ENCODE data around the gene SETD3.

Gene SETD3

GRCh38 chr14:99513946-99514551 is 33.4 kb upstream of the SETD3 start:
- TF ChIP-seq CTCF (IDR thresholded peaks at IDR 0.05; ENCODE audit: borderline replicate concordance, control extremely low read depth, extremely low read depth, insufficient read depth, missing control alignments): no peak
- in situ Hi-C loops (cut with MboI; ENCODE audit: low sequenced_read_pairs, unreplicated experiment): no loop called here

DNA sequence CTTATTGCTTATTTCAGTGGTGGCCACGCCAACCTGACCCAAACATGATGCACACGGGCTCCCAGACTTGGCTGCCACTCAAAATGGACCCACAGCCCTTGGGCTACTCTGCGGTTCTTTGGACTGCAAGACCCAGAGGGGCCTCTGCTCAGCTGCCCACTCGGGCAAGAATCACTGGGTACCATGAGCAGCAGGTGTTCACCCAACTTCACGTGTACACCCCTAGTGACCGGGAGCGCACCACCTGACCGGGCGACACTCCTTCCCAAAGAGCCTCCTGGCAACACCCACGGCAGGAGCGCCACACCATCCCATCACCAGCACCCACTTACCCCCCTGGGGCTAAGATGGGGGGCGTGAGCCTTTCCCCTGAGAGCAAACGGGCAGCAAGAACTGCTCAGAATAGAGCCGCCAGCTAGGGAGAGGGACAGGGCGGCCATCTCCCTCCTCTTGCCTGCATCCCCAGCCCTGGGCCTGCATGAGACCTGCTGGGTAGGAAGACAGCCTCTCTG is 32.6 kb upstream of the SETD3 start:
- in situ Hi-C loops (cut with MboI; ENCODE audit: low sequenced_read_pairs, unreplicated experiment): no loop called here
- TF ChIP-seq CTCF (IDR thresholded peaks at IDR 0.05; ENCODE audit: borderline replicate concordance, control extremely low read depth, extremely low read depth, insufficient read depth, missing control alignments): no peak
- no peak for DNase-seq (ENCODE audit: low spot score)

More at GRCh38 chr14:99513946-99514551, 33.4 kb upstream of the SETD3 start:
- no peak for DNase-seq (ENCODE audit: low spot score)

DNA sequence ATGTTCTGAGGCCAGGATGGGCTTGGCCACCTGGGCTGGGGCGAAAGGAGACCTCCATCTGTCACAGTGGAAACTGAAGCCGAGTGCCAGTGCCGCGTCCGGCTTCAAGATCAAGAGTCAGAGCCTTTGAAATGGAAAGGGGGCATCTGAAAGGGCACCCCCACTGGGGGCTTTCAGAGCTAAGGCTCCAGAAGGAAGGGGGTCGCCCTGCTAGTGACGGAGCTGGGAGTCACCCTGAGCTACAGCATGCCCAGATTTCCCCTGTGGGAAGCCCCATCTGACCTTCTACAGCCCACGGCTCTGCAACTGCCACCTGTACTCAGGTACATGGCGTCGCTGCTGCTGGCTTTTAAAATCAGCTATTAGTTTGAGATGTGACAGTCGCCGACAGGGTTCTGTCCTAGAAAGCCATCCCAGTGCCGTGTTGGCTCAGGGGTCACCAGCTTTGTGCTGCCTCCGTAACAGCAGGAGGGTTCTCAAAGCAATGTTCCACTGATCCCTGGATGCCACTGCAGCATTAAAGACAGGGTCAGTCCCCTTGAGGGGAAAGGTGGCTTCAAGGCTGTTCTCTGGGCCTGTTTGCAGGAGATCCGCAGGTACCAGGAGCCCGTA is 32.0 kb upstream of the SETD3 start:
- in situ Hi-C loops (cut with MboI; ENCODE audit: low sequenced_read_pairs, unreplicated experiment): no loop called here
- DNase-seq (ENCODE audit: low spot score): no peak
- no peak for TF ChIP-seq CTCF (IDR thresholded peaks at IDR 0.05; ENCODE audit: borderline replicate concordance, control extremely low read depth, extremely low read depth, insufficient read depth, missing control alignments)

DNA sequence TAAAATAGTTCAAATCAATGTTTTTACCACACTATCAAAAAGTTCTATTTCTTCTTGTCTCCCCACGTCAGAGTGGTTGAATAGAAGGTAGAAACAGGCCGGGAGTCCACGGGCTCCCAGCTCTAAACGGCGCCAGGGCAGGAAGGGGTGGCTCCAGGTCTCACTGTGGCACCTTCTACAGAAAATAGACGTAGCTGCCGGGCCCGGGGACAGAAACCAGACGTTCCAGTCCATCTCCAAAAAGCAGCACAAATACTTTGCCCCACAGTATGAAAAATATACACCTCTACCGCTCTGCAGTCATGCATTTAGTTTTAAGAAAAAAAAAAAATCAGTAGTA is 31.4 kb upstream of the SETD3 start:
- no peak for TF ChIP-seq CTCF (IDR thresholded peaks at IDR 0.05; ENCODE audit: borderline replicate concordance, control extremely low read depth, extremely low read depth, insufficient read depth, missing control alignments)
- in situ Hi-C loops (cut with MboI; ENCODE audit: low sequenced_read_pairs, unreplicated experiment): no loop called here
- no peak for DNase-seq (ENCODE audit: low spot score)

GRCh38 chr14:99511421-99512109 is 30.9 kb upstream of the SETD3 start:
- DNase-seq (ENCODE audit: low spot score): no peak
- in situ Hi-C loops (cut with MboI; ENCODE audit: low sequenced_read_pairs, unreplicated experiment): no loop called here

More at GRCh38 chr14:99511421-99512109, 30.9 kb upstream of the SETD3 start:
- no peak for TF ChIP-seq CTCF (IDR thresholded peaks at IDR 0.05; ENCODE audit: borderline replicate concordance, control extremely low read depth, extremely low read depth, insufficient read depth, missing control alignments)

Data from GM13976 (cell line).